Stimulated activated CD8-positive, alpha-beta memory T cell treated with anti-CD3 and anti-CD28 coated beads, Interleukin-7, amount 100 ng/mL, for 1 hour (primary cell): ENCODE results near the gene CTNND2.

Experiments used
- DNase-seq, 2 donors: peaks; one replicate each; pipeline ENCODE4 v3.0.0-alpha.2; 2020; ENCODE audit warnings: low read depth in 2 of 2

Gene CTNND2

GRCh38 chr5:10987276-10987924 is 916.8 kb downstream of the CTNND2 start:
- no peak for DNase-seq

GRCh38 chr5:10985721-10986110 is 918.5 kb downstream of the CTNND2 start:
- DNase-seq: no peak

GRCh38 chr5:10985091-10985720 is 919.0 kb downstream of the CTNND2 start:
- no peak for DNase-seq

GRCh38 chr5:10984021-10984715 is 920.1 kb downstream of the CTNND2 start:
- no peak for DNase-seq

GRCh38 chr5:10982626-10983025 is 921.6 kb downstream of the CTNND2 start:
- DNase-seq: no peak

GRCh38 chr5:10981932-10982331 is 922.3 kb downstream of the CTNND2 start:
- no peak for DNase-seq

- no peak for DNase-seq
These were observed 927.2 kb downstream of the CTNND2 start for GRCh38 chr5:10977011-10977410.

GRCh38 chr5:10975945-10976344 is 928.3 kb downstream of the CTNND2 start:
- no peak for DNase-seq

GRCh38 chr5:10974850-10975249 is 929.4 kb downstream of the CTNND2 start:
- DNase-seq: no peak

GRCh38 chr5:10973316-10973715 is 930.9 kb downstream of the CTNND2 start:
- DNase-seq: no peak

- no peak for DNase-seq
These were observed 934.5 kb downstream of the CTNND2 start for GRCh38 chr5:10969684-10970180.

GRCh38 chr5:10964806-10965205 is 939.4 kb downstream of the CTNND2 start:
- no peak for DNase-seq

GRCh38 chr5:10958728-10959127 is 945.5 kb downstream of the CTNND2 start:
- DNase-seq: no peak

GRCh38 chr5:10949856-10950630 is 954.2 kb downstream of the CTNND2 start:
- DNase-seq: no peak

- no peak for DNase-seq
These were observed 958.2 kb downstream of the CTNND2 start for GRCh38 chr5:10946050-10946449.

GRCh38 chr5:10941900-10942299 is 962.3 kb downstream of the CTNND2 start:
- no peak for DNase-seq

GRCh38 chr5:10936081-10936855 is 968.0 kb downstream of the CTNND2 start:
- no peak for DNase-seq

- DNase-seq: no peak
These were observed 968.7 kb downstream of the CTNND2 start for GRCh38 chr5:10935536-10935935.

- DNase-seq: no peak
These were observed 969.4 kb downstream of the CTNND2 start for GRCh38 chr5:10934783-10935355.

GRCh38 chr5:10933121-10933520 is 971.1 kb downstream of the CTNND2 start:
- DNase-seq: no peak

- no peak for DNase-seq
These were observed 971.8 kb downstream of the CTNND2 start for GRCh38 chr5:10932426-10932825.
